Smooth muscle cell (in vitro differentiated cells): ENCODE measurements around the gene MOSMO. TPM values are rescaled to one million over a fixed set of nuclear protein-coding genes. Genes with fewer than 3 reads are reported as not detected.

Experiments
- DNase-seq: peaks from one replicate; lab custom pipeline; 2025; ENCODE audit not compliant: unreplicated experiment; lab: John Stamatoyannopoulos, UW
- H2AFZ ChIP-seq: fragments of 200-600 bp; sonication (generic); 2 replicates; pipeline ENCODE4 v1.6.0; 2016; ENCODE audit warnings: antibody characterized with exemption, low read depth, mild to moderate bottlenecking
- H3F3A ChIP-seq: fragments of 200-600 bp; sonication (generic); 2 replicates; pipeline ENCODE4 v1.6.0; 2017; ENCODE audit warnings: antibody characterized with exemption, low read depth
- H3K27ac ChIP-seq: fragments of 200-600 bp; sonication (generic); 2 replicates; pipeline ENCODE4 v1.5.1; 2016; ENCODE audit warnings: low read depth, mild to moderate bottlenecking
- H3K27me3 ChIP-seq: fragments of 200-600 bp; sonication (generic); 2 replicates; pipeline ENCODE4 v1.6.1; 2016; ENCODE audit warnings: low read depth, mild to moderate bottlenecking
- H3K36me3 ChIP-seq: fragments of 200-600 bp; sonication (generic); 2 replicates; pipeline ENCODE4 v1.5.1; 2016; ENCODE audit warnings: low read depth
- H3K4me1 ChIP-seq: fragments of 200-600 bp; sonication (generic); 2 replicates; pipeline ENCODE4 v1.5.1; 2016; ENCODE audit warnings: low read depth
- H3K4me2 ChIP-seq: fragments of 200-600 bp; sonication (generic); 2 replicates; pipeline ENCODE4 v1.6.0; 2016; ENCODE audit warnings: mild to moderate bottlenecking
- H3K4me3 ChIP-seq: fragments of 200-600 bp; sonication (generic); 2 replicates; pipeline ENCODE4 v1.5.1; 2016; ENCODE audit warnings: mild to moderate bottlenecking
- H3K79me2 ChIP-seq: fragments of 200-600 bp; sonication (generic); 2 replicates; pipeline ENCODE4 v1.6.0; 2016; ENCODE audit warnings: low read depth, mild to moderate bottlenecking
- H3K9ac ChIP-seq: fragments of 200-600 bp; sonication (generic); 2 replicates; pipeline ENCODE4 v1.6.0; 2016; ENCODE audit warnings: low read depth
- H3K9me3 ChIP-seq: fragments of 200-600 bp; sonication (generic); replicated peaks from 2 replicates; pipeline ENCODE4 v1.5.1; 2016; ENCODE audit warnings: low read depth
- H4K20me1 ChIP-seq: fragments of 200-600 bp; sonication (generic); 2 replicates; pipeline ENCODE4 v1.6.0; 2016; ENCODE audit warnings: low read depth
- CTCF ChIP-seq: fragments of 200-600 bp; sonication (generic); IDR thresholded peaks from 2 replicates; pipeline ENCODE4 v1.5.1; 2017; ENCODE audit warnings: borderline replicate concordance, mild to moderate bottlenecking, antibody characterized with exemption; ENCODE audit not compliant: insufficient read depth, poor library complexity, severe bottlenecking
- WGBS: methylation state at CpG from one replicate; pipeline ENCODE4 v1.1.7; 2016; ENCODE audit warnings: low lambda C conversion rate; 5-methylcytosine and 5-hydroxymethylcytosine counted together
- polyA plus RNA-seq: library from polyadenylated mRNA; unstranded; fragments of >200 nt; fragmentation: Nextera tagmentation; extraction: Ambion mirVana; gene quantifications from 2 replicates; pipeline ENCODE4 v1.2.1, GENCODE V29; 2016
- total RNA-seq: library from RNA; depleted of rRNA; stranded (reverse); fragments of >200 nt; gene quantifications from 2 replicates; pipeline ENCODE4 v1.2.3, GENCODE V29; 2014

The MOSMO gene
- total and polyA plus RNA-seq, 2 experiments from 2014 or later: 2.8 to 18.6 TPM

GRCh38 chr16:22120440-22120839, 112.5 kb downstream of the MOSMO start:
- no peaks in the 10 kb centered on the region for H3K4me1 ChIP-seq
- TF ChIP-seq CTCF: no peak
- 90% methylated on average over 3 of the region's 3 CpGs for WGBS
- no peaks in the 10 kb centered on the region for H4K20me1 ChIP-seq
- H3K36me3 ChIP-seq: no peaks in the 10 kb centered on the region
- no peak for DNase-seq
- H3K4me2 ChIP-seq: no peak overlapping the region
- no peaks in the 10 kb centered on the region for H3K79me2 ChIP-seq
- H3K4me3 ChIP-seq: no peak overlapping the region
- H3K9me3 ChIP-seq: no peaks in the 10 kb centered on the region
- no peaks in the 10 kb centered on the region for H3K27me3 ChIP-seq
- H3K27ac ChIP-seq: no peak overlapping the region
- no peak overlapping the region for H3K9ac ChIP-seq
- H2AFZ ChIP-seq: no peak overlapping the region
- no peaks in the 10 kb centered on the region for H3F3A ChIP-seq

- Histone ChIP-seq H3K4me3 (no peak overlapping the region), H3K9me3 (no peaks in the 10 kb centered on the region), H3K36me3 (no peaks in the 10 kb centered on the region), H3K4me1 (no peaks in the 10 kb centered on the region), H3K79me2 (no peaks in the 10 kb centered on the region), H3K27me3 (no peaks in the 10 kb centered on the region), H2AFZ (no peak overlapping the region), H3K27ac (no peak overlapping the region), H3F3A (no peaks in the 10 kb centered on the region), H3K9ac (no peak overlapping the region), H3K4me2 (no peak overlapping the region), H4K20me1 (no peaks in the 10 kb centered on the region)
- no peak for DNase-seq
- TF ChIP-seq CTCF: no peak
Observed at GRCh38 chr16:22122239-22122638, 114.3 kb downstream of the MOSMO start.

GRCh38 chr16:22123146-22123545, 115.2 kb downstream of the MOSMO start:
- Histone ChIP-seq H3K9ac (no peak overlapping the region), H3K4me1 (no peaks in the 10 kb centered on the region), H3K27ac (no peak overlapping the region), H3K79me2 (no peaks in the 10 kb centered on the region), H3K4me3 (no peak overlapping the region), H3F3A (no peaks in the 10 kb centered on the region), H3K27me3 (no peaks in the 10 kb centered on the region), H3K4me2 (no peak overlapping the region), H3K9me3 (no peaks in the 10 kb centered on the region), H3K36me3 (no peaks in the 10 kb centered on the region), H4K20me1 (no peaks in the 10 kb centered on the region), H2AFZ (no peak overlapping the region)
- WGBS: 67% methylated on average over 3 of the region's 3 CpGs
- no peak for DNase-seq
- no peak for TF ChIP-seq CTCF

- Histone ChIP-seq H3K79me2 (no peaks in the 10 kb centered on the region), H3K4me3 (no peak overlapping the region), H3K9me3 (no peaks in the 10 kb centered on the region), H3K36me3 (no peaks in the 10 kb centered on the region), H3K4me1 (no peaks in the 10 kb centered on the region), H3F3A (no peaks in the 10 kb centered on the region), H3K27ac (no peak overlapping the region), H3K9ac (no peak overlapping the region), H3K4me2 (no peak overlapping the region), H2AFZ (no peak overlapping the region), H4K20me1 (no peaks in the 10 kb centered on the region), H3K27me3 (no peaks in the 10 kb centered on the region)
- no peak for DNase-seq
- TF ChIP-seq CTCF: no peak
- 98% methylated on average over 7 of the region's 7 CpGs for WGBS
Observed at GRCh38 chr16:22123759-22124490, 116.0 kb downstream of the MOSMO start.
